GM23338 (cell line): ENCODE measurements around the gene FBRSL1. TPM values are rescaled to one million over a fixed set of nuclear protein-coding genes. Genes with fewer than 3 reads are reported as not detected.

Experiments
- ATAC-seq: fragments of 200-7000 bp; cut with Tn5 transposase; 3 replicates; pipeline ENCODE4 v1.9.1; 2020
- DNase-seq: peaks from one replicate; pipeline ENCODE4 v3.0.0-alpha.2; 2015; ENCODE audit warnings: low spot score
- H2AFZ ChIP-seq: fragments of 200-600 bp; sonication (generic); 2 replicates; pipeline ENCODE4 v1.8.0; 2016; ENCODE audit warnings: antibody characterized with exemption, mild to moderate bottlenecking, moderate library complexity
- H3F3A ChIP-seq: fragments of 200-600 bp; sonication (generic); replicated peaks from 2 replicates; pipeline ENCODE4 v1.8.0; 2017; ENCODE audit warnings: antibody characterized with exemption, mixed run types, low read depth
- H3K27ac ChIP-seq: fragments of 200-600 bp; sonication (generic); 2 replicates; pipeline ENCODE4 v1.6.1; 2016; ENCODE audit warnings: low read depth
- H3K27me3 ChIP-seq: fragments of 200-600 bp; sonication (generic); 2 replicates; pipeline ENCODE4 v1.8.0; 2016; ENCODE audit warnings: mild to moderate bottlenecking, mixed run types, moderate library complexity; ENCODE audit not compliant: insufficient read depth
- H3K36me3 ChIP-seq: fragments of 200-600 bp; sonication (generic); 2 replicates; pipeline ENCODE4 v1.8.0; 2016; ENCODE audit warnings: mild to moderate bottlenecking; ENCODE audit not compliant: insufficient read depth
- H3K4me1 ChIP-seq: fragments of 200-600 bp; sonication (generic); 2 replicates; pipeline ENCODE4 v1.8.0; 2016; ENCODE audit warnings: mild to moderate bottlenecking, moderate library complexity; ENCODE audit not compliant: insufficient read depth
- H3K4me2 ChIP-seq: fragments of 200-600 bp; sonication (generic); 2 replicates; pipeline ENCODE4 v1.7.1; 2017; ENCODE audit warnings: mixed run types
- H3K4me3 ChIP-seq: fragments of 200-600 bp; sonication (generic); 2 replicates; pipeline ENCODE4 v1.6.1; 2016; ENCODE audit warnings: mixed run types
- H3K79me2 ChIP-seq: fragments of 200-600 bp; sonication (generic); replicated peaks from 2 replicates; pipeline ENCODE4 v1.8.0; 2017; ENCODE audit warnings: mild to moderate bottlenecking; ENCODE audit not compliant: insufficient read depth
- H3K9me2 ChIP-seq: fragments of 200-600 bp; sonication (generic); 2 replicates; pipeline ENCODE4 v1.8.0; 2017; ENCODE audit not compliant: insufficient read depth
- H4K20me1 ChIP-seq: fragments of 200-600 bp; sonication (generic); replicated peaks from 2 replicates; pipeline ENCODE4 v1.8.0; 2017; ENCODE audit warnings: mild to moderate bottlenecking; ENCODE audit not compliant: insufficient read depth
- H3K27ac Mint-ChIP-seq: 2 replicates; pipeline ENCODE4 v1.8.0; 2020; ENCODE audit warnings: inconsistent platforms, mild to moderate bottlenecking, moderate library complexity, mixed read lengths
- H3K27me3 Mint-ChIP-seq: 3 replicates; pipeline ENCODE4 v1.8.0; 2022; ENCODE audit warnings: low read depth, mild to moderate bottlenecking, moderate library complexity, mixed read lengths, inconsistent platforms; ENCODE audit not compliant: insufficient read depth, poor library complexity
- H3K36me3 Mint-ChIP-seq: 3 replicates; pipeline ENCODE4 v1.8.0; 2021; ENCODE audit warnings: low read depth, mild to moderate bottlenecking, inconsistent platforms, moderate library complexity, mixed read lengths
- H3K4me1 Mint-ChIP-seq: 3 replicates; pipeline ENCODE4 v1.8.0; 2020; ENCODE audit warnings: mild to moderate bottlenecking, inconsistent platforms, mixed read lengths
- H3K4me3 Mint-ChIP-seq: 3 replicates; pipeline ENCODE4 v1.8.0; 2021; ENCODE audit warnings: moderate library complexity, mild to moderate bottlenecking, inconsistent platforms, mixed read lengths
- H3K9me3 Mint-ChIP-seq: 3 replicates; pipeline ENCODE4 v1.8.0; 2020; ENCODE audit warnings: moderate library complexity, mild to moderate bottlenecking, inconsistent platforms, mixed read lengths
- CREB1 ChIP-seq: fragments of 250-450 bp; sonication (Bioruptor Pico); IDR thresholded peaks from 2 replicates; pipeline ENCODE4 v1.5.0; 2020; ENCODE audit warnings: low read depth, mild to moderate bottlenecking, moderate library complexity
- CTCF ChIP-seq, 2 experiments: fragments of 200-600 bp in 1 of 2; sonication (generic) in 1 of 2; conservative IDR thresholded peaks; 2 replicates each; pipeline versions ENCODE4 v1.5.1 to v1.6.1; 2016 to 2017; ENCODE audit warnings: antibody characterized with exemption in 2 of 2, low read depth in 2 of 2, mild to moderate bottlenecking in 2 of 2, moderate library complexity in 1 of 2
- ETS1 ChIP-seq: IDR thresholded peaks from 2 replicates; pipeline ENCODE4 v1.6.1; 2016; ENCODE audit warnings: antibody characterized with exemption
- EZH2 ChIP-seq: fragments of 200-600 bp; sonication (generic); IDR thresholded peaks from one replicate; pipeline ENCODE4 v1.8.0; 2017; ENCODE audit warnings: antibody characterized with exemption, mild to moderate bottlenecking, low read depth; ENCODE audit not compliant: unreplicated experiment
- EZH2phosphoT487 ChIP-seq: fragments of 200-600 bp; sonication (generic); IDR thresholded peaks from one replicate; pipeline ENCODE4 v1.8.1; 2018; ENCODE audit warnings: antibody characterized with exemption; ENCODE audit not compliant: unreplicated experiment
- JUNB ChIP-seq: IDR thresholded peaks from one replicate; pipeline ENCODE4 v1.6.1; 2016; ENCODE audit warnings: antibody characterized with exemption; ENCODE audit not compliant: unreplicated experiment
- NANOG ChIP-seq: IDR thresholded peaks from 2 replicates; pipeline ENCODE4 v1.6.1; 2016; ENCODE audit warnings: antibody characterized with exemption, borderline replicate concordance
- POLR2AphosphoS5 ChIP-seq: IDR thresholded peaks from 2 replicates; pipeline ENCODE4 v1.6.1; 2016; ENCODE audit warnings: antibody characterized with exemption, low read depth
- REST ChIP-seq: IDR thresholded peaks from one replicate; pipeline ENCODE4 v1.6.1; 2018; ENCODE audit warnings: antibody characterized with exemption; ENCODE audit not compliant: unreplicated experiment
- STAT1 ChIP-seq: IDR thresholded peaks from one replicate; pipeline ENCODE4 v1.6.1; 2016; ENCODE audit warnings: antibody characterized with exemption; ENCODE audit not compliant: unreplicated experiment
- ZNF114 ChIP-seq: fragments of 250-450 bp; sonication (Bioruptor Pico); IDR thresholded peaks from 2 replicates; pipeline ENCODE4 v1.5.0; 2020; ENCODE audit warnings: mild to moderate bottlenecking, moderate library complexity
- ZNF331 ChIP-seq: fragments of 250-450 bp; sonication (Bioruptor Pico); IDR thresholded peaks from 2 replicates; pipeline ENCODE4 v1.5.0; 2020; ENCODE audit warnings: low read depth, mild to moderate bottlenecking, moderate library complexity
- polyA plus RNA-seq: library from polyadenylated mRNA; unstranded; fragments of >200 nt; fragmentation: Nextera tagmentation; extraction: Ambion mirVana; gene quantifications from 2 replicates; pipeline ENCODE4 v1.2.1, GENCODE V29; 2016
- total RNA-seq: library from RNA; depleted of rRNA; stranded (reverse); fragments of >200 nt; shearing (Covaris generic); gene quantifications from 2 replicates; pipeline ENCODE4 v1.2.3, GENCODE V29; 2014

Gene FBRSL1
- total and polyA plus RNA-seq, 2 experiments from 2014 or later: 37.8 to 89.8 TPM

GRCh38 chr12:132480623-132481132 is 9.3 kb upstream of the FBRSL1 start:
- Histone ChIP-seq H3K36me3 (no peaks in the 10 kb centered on the region), H3K27me3 (peaks cover 77% of the 10 kb centered on the region), H3K4me1 (no peaks in the 10 kb centered on the region), H3K4me2 (no peak overlapping the region), H4K20me1 (no peaks in the 10 kb centered on the region), H3K9me2 (no peaks in the 10 kb centered on the region), H3K79me2 (no peaks in the 10 kb centered on the region), H3F3A (no peaks in the 10 kb centered on the region), H3K27ac (no peak overlapping the region), H2AFZ (no peak overlapping the region), H3K4me3 (no peak overlapping the region)
- Mint-ChIP-seq H3K4me1 (peaks cover 2% of the 10 kb centered on the region; the same call in 1 of the 3 replicates), H3K27ac (no peak overlapping the region), H3K4me3 (no peak overlapping the region), H3K9me3 (peaks cover 6% of the 10 kb centered on the region; the same call in 2 of the 3 replicates), H3K36me3 (peaks cover 4% of the 10 kb centered on the region), H3K27me3 (peaks cover 55% of the 10 kb centered on the region)
- TF ChIP-seq JUNB (no peak), POLR2AphosphoS5 (no peak), REST (no peak), CTCF (conservative IDR thresholded peaks at IDR 0.05; ENCODE audit: low read depth in 2 of 2) (no peak), ZNF331 (CRISPR knock-in tag) (no peak)
- ATAC-seq (no peak), DNase-seq (no peak)

- H3K36me3 Mint-ChIP-seq: no peaks in the 10 kb centered on the region
- no peak overlapping the region for H3K4me3 ChIP-seq
- ATAC-seq (no peak), DNase-seq (no peak)
- no peak overlapping the region for H3K4me2 ChIP-seq
- H3K4me3 Mint-ChIP-seq: no peak overlapping the region
- H3K27ac Mint-ChIP-seq: no peak overlapping the region
- no peaks in the 10 kb centered on the region for H3K36me3 ChIP-seq
- no peaks in the 10 kb centered on the region for H3K9me2 ChIP-seq
- no peak overlapping the region for H2AFZ ChIP-seq
- H3K4me1 ChIP-seq: no peaks in the 10 kb centered on the region
- no peaks in the 10 kb centered on the region for H3F3A ChIP-seq
- H4K20me1 ChIP-seq: no peaks in the 10 kb centered on the region
- H3K9me3 Mint-ChIP-seq: 0 out of 3 replicates have a peak, but pooled peaks cover under 1% of the 10 kb centered on the region
- H3K4me1 Mint-ChIP-seq: no peaks in the 10 kb centered on the region
- H3K27me3 Mint-ChIP-seq: peaks cover 55% of the 10 kb centered on the region
- no peak overlapping the region for H3K27ac ChIP-seq
- peaks cover 83% of the 10 kb centered on the region for H3K27me3 ChIP-seq
- H3K79me2 ChIP-seq: no peaks in the 10 kb centered on the region
- no peak for TF ChIP-seq NANOG
- TF ChIP-seq ETS1: no peak
- TF ChIP-seq STAT1: no peak
- TF ChIP-seq ZNF331 (CRISPR knock-in tag): no peak
- TF ChIP-seq REST: no peak
- TF ChIP-seq CTCF (conservative IDR thresholded peaks at IDR 0.05; ENCODE audit: low read depth in 2 of 2): no peak
- TF ChIP-seq EZH2phosphoT487: no peak
- TF ChIP-seq JUNB: no peak
- no peak for TF ChIP-seq EZH2
- no peak for TF ChIP-seq ZNF114 (CRISPR knock-in tag)
- TF ChIP-seq CREB1 (CRISPR knock-in tag): no peak
These were observed 8.6 kb upstream of the FBRSL1 start for GRCh38 chr12:132481345-132481744.
